Pancreas (tissue), 10 donors: ENCODE measurements around the gene CRYGD. TPM values are rescaled to one million over a fixed set of nuclear protein-coding genes. Genes with fewer than 3 reads are reported as not detected.
A peak's percentile ranks its signal among the peaks of the same experiment; 100 is the strongest.

ENCODE experiments used
- ATAC-seq, 4 donors: fragments of 200-7000 bp; cut with Tn5 transposase; one replicate each; pipeline versions ENCODE4 v1.8.0 to v1.9.1; 2020; ENCODE audit warnings: mild to moderate bottlenecking in 4 of 4, moderate library complexity in 4 of 4
- DNase-seq, 6 donors: peaks; one replicate each; pipeline ENCODE4 v3.0.0-alpha.2; 2020
- FAIRE-seq: peaks from 2 replicates; lab custom pipeline; 2012; peaks lifted over from hg19 to GRCh38; lab: Jason Lieb, UNC
- H3K27ac ChIP-seq, 4 donors: fragments of 200-600 bp; sonication (generic); 1 replicate in 3 of 4; 2 replicates in 1 of 4; pipeline versions ENCODE4 v1.5.0 to v1.8.0; 2020
- H3K27me3 ChIP-seq, 4 donors: fragments of 200-600 bp; one replicate each; pipeline ENCODE4 v1.8.0; 2021
- H3K36me3 ChIP-seq, 3 donors: fragments of 200-600 bp; sonication (generic) in 1 of 3; one replicate each; pipeline versions ENCODE4 v1.5.0 to v1.8.0; 2020 to 2021
- H3K4me1 ChIP-seq, 3 donors: fragments of 200-600 bp; one replicate each; pipeline ENCODE4 v1.8.0; 2021
- H3K4me3 ChIP-seq, 4 donors: fragments of 200-600 bp; sonication (generic) in 2 of 4; one replicate each; pipeline versions ENCODE4 v1.5.0 to v1.8.0; 2020 to 2021
- H3K9me3 ChIP-seq, 4 donors: fragments of 200-600 bp; one replicate each; pipeline ENCODE4 v1.8.0; 2021
- CTCF ChIP-seq, 4 donors: fragments of 200-600 bp; sonication (generic) in 3 of 4; IDR thresholded peaks; one replicate each; pipeline versions ENCODE4 v1.5.0 to v1.8.0; 2021; ENCODE audit warnings: antibody characterized with exemption in 4 of 4
- WGBS, 2 donors: extraction: QIAGEN DNeasy Blood & Tissue Kit; methylation state at CpG; one replicate each; pipeline ENCODE4 v1.1.7; 2013; 5-methylcytosine and 5-hydroxymethylcytosine counted together
- intact Hi-C, 3 donors: fragments of 100-400 bp; cut with DNase I; formaldehyde crosslinking; loops; one replicate each; pipeline versions ENCODE4 v1.11.1 to v1.14.2; 2022
- polyA plus RNA-seq, 2 donors: library from polyadenylated mRNA; stranded (reverse); fragments of 200-250 nt; gene quantifications; one replicate each; pipeline ENCODE4 v1.2.3, GENCODE V29; 2013
- total RNA-seq, 6 donors: library from RNA; stranded (reverse); fragmentation: NEBNext Ultra II Directional in 4 of 6; extraction: Animal tissue kit (Norgen Biotek cat#: 25700) in 4 of 6; gene quantifications; one replicate each; pipeline versions ENCODE4 v1.2.1 to v1.2.4, GENCODE V29; 2021 to 2023
- donor health status: healthy with polysubstance abuse.
- donor health status: DM: no; HTN: no; CAD: no; lungs with moderate emphysema.
- donor health status: DM: no; HTN: no; CAD: no.
- donor health status: control.
- donor health status: control.
- donor health status: Bipolar disorder and iron deficiency.
- donor health status: DM: yes; HTN: yes; CAD: no.
- donor health status: DM: no; HTN: no; CAD: no.
- donor health status: DM: no; HTN: no; CAD: no.
- donor health status: DM: yes; HTN: yes; CAD: no.

Gene CRYGD
- total and polyA plus RNA-seq, 8 donors, result 0.28 TPM; not detected in 7

- Histone ChIP-seq H3K36me3 (no peaks in the 10 kb centered on the region), H3K27ac (no peak overlapping the region), H3K27me3 (no peaks in the 10 kb centered on the region), H3K9me3 (no peaks in the 10 kb centered on the region), H3K4me1 (no peaks in the 10 kb centered on the region), H3K4me3 (no peak overlapping the region)
- DNase-seq (no peak), ATAC-seq (no peak), FAIRE-seq (no peak)
- intact Hi-C loops, result no loop called here
- WGBS, 2 donors, result 43 to 52% methylated on average over 9 of the region's 9 CpGs
- no peak for TF ChIP-seq CTCF (IDR thresholded peaks at IDR 0.05)
Observed at GRCh38 chr2:208074610-208075356, 49.5 kb downstream of the CRYGD start.

DNA sequence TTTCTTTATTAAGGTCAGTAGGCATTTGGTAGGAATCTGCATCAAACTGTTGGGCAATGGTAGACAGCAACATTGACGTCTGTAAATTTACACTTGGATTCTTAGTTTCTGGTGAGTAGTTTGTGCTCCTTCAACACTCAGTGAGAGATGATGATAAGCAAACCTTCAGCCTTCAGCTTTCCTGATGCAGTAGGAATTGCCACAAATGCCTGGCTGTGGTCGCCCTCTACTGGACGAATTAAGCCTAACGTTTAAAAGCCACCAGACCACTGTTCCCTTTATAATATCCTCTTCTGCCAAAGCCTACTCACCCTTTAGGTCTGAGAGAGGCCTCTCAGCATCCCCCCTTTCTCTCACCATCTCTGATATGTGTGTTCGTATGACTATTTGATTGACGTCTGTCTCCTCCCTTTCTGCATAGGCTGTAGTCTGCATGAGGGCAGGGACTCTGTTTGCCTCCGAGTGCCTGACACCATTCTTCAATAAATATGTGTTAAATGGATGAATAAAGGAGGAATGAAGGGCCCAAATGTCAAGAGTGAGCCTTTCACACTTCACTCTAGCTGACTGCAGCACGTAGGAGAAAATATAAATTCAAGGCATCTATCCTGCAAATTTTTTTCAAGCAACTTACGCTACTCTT is 52.0 kb downstream of the CRYGD start:
- no peak overlapping the region for H3K27ac ChIP-seq
- H3K27me3 ChIP-seq, result no peaks in the 10 kb centered on the region
- intact Hi-C loops, result no loop called here
- FAIRE-seq, result no peak
- peak; percentile 39 to 77 (median 48) for DNase-seq
- peak; percentile 70 to 97 (median 93) for ATAC-seq
- no peaks in the 10 kb centered on the region for H3K36me3 ChIP-seq
- peak; percentile 43 to 77 (median 58) for TF ChIP-seq CTCF (IDR thresholded peaks at IDR 0.05)
- no peaks in the 10 kb centered on the region for H3K9me3 ChIP-seq
- no peak overlapping the region for H3K4me3 ChIP-seq
- 22% methylated on average over 9 of the region's 9 CpGs for WGBS, 2 donors
- H3K4me1 ChIP-seq, result no peaks in the 10 kb centered on the region

Other genes with a start within 250 kb of the CRYGD start
- gene PLEKHM3, start 99.0 kb downstream of the CRYGD start, total RNA-seq, result 10 to 100 TPM in 1 of 6 donors, 1 to 10 TPM in 5; 4.6 to 10.2 (median 5.4) TPM
- 1 to 10 TPM; 3.0 to 5.6 TPM for gene PLEKHM3, start 99.0 kb downstream of the CRYGD start, polyA plus RNA-seq
- not detected for gene CRYGC, start 5.3 kb upstream of the CRYGD start, total RNA-seq
- gene CRYGC, start 5.3 kb upstream of the CRYGD start, polyA plus RNA-seq, result not detected
- gene CRYGB, start 21.6 kb upstream of the CRYGD start, total RNA-seq, result not detected
- gene CRYGB, start 21.6 kb upstream of the CRYGD start, polyA plus RNA-seq, result not detected
- gene CRYGA, start 39.1 kb upstream of the CRYGD start, total RNA-seq, result not detected
- gene CRYGA, start 39.1 kb upstream of the CRYGD start, polyA plus RNA-seq, result not detected
- not detected for gene C2orf80, start 65.5 kb upstream of the CRYGD start, total RNA-seq
- not detected for gene C2orf80, start 65.5 kb upstream of the CRYGD start, polyA plus RNA-seq
- 10 to 100 TPM; 16.7 to 57.8 (median 43.1) TPM for gene IDH1, start 130.5 kb upstream of the CRYGD start, total RNA-seq
- gene IDH1, start 130.5 kb upstream of the CRYGD start, polyA plus RNA-seq, result 10 to 100 TPM; 14.2 to 24.5 TPM
- gene PIKFYVE, start 141.7 kb upstream of the CRYGD start, total RNA-seq, result 10 to 100 TPM; 11.5 to 16.1 (median 14.2) TPM
- 1 to 10 TPM; 6.0 to 7.3 TPM for gene PIKFYVE, start 141.7 kb upstream of the CRYGD start, polyA plus RNA-seq